ENCODE measurements around the gene IRGQ.
"Not testable (repeated sequence)": the region's sequence is repeated elsewhere in the genome, so short reads cannot be mapped to it uniquely, and the experiment has no call there.

IRGQ gene

DNA sequence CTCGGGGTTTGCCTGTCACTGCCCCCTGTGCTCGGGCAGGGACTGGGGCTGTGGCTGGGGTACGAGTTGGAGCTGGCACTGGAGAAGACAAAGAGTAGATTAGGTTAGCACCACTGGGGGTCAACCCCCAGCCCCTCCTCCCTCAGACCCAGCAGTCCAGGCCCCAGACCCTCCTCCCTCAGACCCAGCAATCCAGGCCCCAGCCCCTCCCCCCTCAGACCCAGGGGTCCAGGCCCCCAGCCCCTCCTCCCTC, 43.8 kb downstream of the IRGQ start:
- no peak for DNase-seq (ENCODE audit: low read depth)
- H3K4me3 ChIP-seq (ENCODE audit: low read depth, low read length): no peak overlapping the region
- TF ChIP-seq, protein P1, sequence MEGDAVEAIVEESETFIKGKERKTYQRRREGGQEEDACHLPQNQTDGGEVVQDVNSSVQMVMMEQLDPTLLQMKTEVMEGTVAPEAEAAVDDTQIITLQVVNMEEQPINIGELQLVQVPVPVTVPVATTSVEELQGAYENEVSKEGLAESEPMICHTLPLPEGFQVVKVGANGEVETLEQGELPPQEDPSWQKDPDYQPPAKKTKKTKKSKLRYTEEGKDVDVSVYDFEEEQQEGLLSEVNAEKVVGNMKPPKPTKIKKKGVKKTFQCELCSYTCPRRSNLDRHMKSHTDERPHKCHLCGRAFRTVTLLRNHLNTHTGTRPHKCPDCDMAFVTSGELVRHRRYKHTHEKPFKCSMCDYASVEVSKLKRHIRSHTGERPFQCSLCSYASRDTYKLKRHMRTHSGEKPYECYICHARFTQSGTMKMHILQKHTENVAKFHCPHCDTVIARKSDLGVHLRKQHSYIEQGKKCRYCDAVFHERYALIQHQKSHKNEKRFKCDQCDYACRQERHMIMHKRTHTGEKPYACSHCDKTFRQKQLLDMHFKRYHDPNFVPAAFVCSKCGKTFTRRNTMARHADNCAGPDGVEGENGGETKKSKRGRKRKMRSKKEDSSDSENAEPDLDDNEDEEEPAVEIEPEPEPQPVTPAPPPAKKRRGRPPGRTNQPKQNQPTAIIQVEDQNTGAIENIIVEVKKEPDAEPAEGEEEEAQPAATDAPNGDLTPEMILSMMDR (IDR thresholded peaks at IDR 0.05; ENCODE audit: insufficient read depth, low read depth, low read length, missing control alignments): no peak

DNA sequence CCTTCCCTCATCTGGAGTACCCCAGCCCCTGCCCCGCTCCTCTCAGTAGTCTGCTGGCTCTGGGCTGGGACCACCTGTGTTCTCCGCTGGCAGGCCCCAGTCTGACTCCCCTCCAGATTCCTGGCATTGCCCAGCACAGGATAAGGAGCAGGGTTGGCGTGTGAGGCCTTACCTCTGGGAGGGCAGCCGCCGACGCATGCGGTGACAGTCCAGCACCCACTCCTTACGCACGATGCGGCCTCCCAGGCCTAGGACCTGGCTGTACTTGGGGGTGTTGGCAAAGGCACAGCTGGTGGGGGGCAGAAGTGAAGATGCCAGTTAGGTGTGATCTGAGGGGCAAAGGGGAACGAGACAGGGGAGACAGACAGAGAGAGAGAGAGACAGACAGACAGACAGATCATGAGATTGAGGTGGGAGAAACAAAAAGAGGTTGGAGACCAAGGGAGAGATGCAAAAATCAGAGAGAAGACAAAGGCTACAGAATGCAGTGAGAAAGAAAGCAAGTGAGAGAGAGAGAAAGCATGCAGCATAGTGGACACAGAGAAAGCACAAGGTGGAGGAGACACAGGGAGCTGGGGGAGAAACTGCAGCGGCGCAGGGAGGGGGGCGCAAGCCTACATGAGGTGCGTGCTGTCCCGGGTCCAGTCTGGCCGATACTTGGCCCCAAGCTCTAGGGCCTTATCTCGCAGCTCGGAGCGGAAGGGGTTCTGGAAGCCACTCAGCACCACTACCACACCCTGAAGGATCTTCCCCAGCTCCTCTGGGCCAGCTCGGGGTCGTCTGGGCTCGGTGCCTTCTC, 44.3 kb downstream of the IRGQ start:
- no peak for DNase-seq (ENCODE audit: low read depth)
- H3K4me3 ChIP-seq (ENCODE audit: low read depth, low read length): no peak overlapping the region
- TF ChIP-seq, protein P1 (IDR thresholded peaks at IDR 0.05; ENCODE audit: insufficient read depth, low read depth, low read length, missing control alignments): no peak

DNA sequence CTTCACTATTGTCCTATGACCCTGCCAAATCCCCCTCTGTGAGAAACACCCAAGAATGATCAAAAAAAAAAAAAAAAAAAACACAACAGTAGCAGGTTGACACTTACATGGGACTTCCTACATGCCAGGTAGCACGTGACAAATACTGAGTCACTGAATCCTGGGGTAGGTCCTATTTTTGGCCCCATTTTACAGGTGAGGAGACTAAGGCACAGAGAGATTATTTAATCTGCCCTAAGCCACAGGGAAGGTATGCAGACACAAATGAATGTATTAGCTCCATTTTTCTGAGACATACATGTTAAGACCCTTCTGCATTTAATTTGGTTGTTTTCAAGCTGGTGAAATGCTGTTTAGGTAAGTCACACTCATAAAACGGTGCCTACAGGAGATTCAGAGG, 47.2 kb downstream of the IRGQ start:
- H3K4me3 ChIP-seq (ENCODE audit: low read depth, low read length): no peak overlapping the region
- DNase-seq (ENCODE audit: low read depth): no peak
- TF ChIP-seq, protein P1 (IDR thresholded peaks at IDR 0.05; ENCODE audit: insufficient read depth, low read depth, low read length, missing control alignments): no peak

DNA sequence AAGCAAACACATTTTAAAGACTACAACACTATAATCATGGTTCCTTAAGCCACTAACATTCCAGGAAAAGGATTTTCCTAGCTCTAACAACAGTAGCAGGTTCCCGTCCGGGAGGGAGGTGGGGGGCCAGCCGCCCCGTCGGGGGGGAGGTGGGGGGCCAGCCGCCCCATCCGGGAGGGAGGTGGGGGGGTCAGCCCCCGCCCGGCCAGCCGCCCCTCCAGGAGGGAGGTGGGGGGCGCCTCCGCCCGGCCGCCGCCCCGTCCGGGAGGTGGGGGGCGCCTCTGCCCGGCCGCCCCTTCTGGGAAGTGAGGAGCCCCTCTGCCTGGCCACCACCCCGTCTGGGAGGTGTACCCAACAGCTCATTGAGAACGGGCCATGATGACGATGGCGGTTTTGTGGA, 48.0 kb downstream of the IRGQ start:
- not testable (repeated sequence) for H3K4me3 ChIP-seq (ENCODE audit: low read depth, low read length); DNase-seq (ENCODE audit: low read depth)

DNA sequence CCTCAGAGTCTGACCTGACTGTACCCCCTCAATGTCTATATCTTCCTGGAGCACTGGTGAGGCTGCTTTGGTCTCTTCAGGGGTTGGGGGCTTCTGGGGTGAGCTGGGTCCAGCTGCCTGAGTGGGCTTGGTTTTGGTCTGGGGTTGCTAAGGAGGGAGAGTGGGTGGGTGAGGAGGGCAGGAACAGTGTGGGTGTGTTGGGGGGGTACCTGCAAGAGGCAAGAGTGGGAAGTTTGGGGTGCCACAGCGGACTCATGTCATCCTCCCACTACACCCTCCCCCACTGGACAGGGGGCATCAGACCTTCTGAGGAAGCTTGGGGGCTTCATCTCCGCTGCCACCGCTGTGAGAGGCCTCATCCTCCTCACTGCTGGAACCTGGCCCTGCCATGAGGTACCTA, 49.4 kb downstream of the IRGQ start:
- DNase-seq (ENCODE audit: low read depth): no peak
- H3K4me3 ChIP-seq (ENCODE audit: low read depth, low read length): no peak overlapping the region
- TF ChIP-seq, protein P1 (IDR thresholded peaks at IDR 0.05; ENCODE audit: insufficient read depth, low read depth, low read length, missing control alignments): no peak

DNA sequence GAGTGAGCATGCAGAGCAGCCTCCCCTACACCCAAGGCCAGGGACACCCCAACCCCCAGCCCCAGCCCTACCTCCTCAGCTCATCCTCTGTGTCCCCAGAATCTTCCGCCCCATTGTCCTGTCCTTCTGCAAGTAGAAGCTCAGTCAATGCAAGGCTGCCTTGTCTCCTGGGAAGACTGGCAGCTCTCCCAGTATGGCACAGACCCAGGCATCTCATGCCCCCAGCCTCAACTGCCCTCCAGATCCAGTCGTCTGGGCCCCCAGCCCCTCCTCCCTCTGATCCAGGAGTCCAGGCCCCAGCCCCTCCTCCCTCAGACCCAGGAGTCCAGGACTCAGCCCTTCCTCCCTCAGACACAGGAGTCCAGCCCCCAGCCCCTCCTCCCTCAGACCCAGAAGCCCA, 50.0 kb downstream of the IRGQ start:
- TF ChIP-seq, protein P1 (IDR thresholded peaks at IDR 0.05; ENCODE audit: insufficient read depth, low read depth, low read length, missing control alignments): no peak
- no peak for DNase-seq (ENCODE audit: low read depth)
- H3K4me3 ChIP-seq (ENCODE audit: low read depth, low read length): no peak overlapping the region

DNA sequence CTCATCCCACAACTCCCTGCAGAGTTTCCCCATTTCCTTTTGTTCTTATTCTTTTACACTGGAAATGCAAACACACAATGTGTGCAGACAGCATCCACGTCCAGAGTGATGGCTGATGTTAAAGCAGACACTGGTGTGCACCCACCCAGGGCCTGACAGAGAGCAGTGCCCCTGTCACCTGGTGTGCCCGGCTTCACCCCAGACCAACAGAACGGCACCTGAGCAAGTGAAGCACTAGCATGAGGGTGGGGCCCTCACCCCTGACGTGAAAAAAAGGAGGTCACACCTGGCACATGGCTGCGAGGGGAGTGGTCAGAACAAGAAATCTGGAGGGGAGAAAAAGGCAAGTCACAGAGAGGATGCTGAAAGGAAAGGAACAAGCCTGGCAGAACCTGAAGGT, 50.7 kb downstream of the IRGQ start:
- H3K4me3 ChIP-seq (ENCODE audit: low read depth, low read length): no peak overlapping the region
- TF ChIP-seq, protein P1 (IDR thresholded peaks at IDR 0.05; ENCODE audit: insufficient read depth, low read depth, low read length, missing control alignments): no peak
- no peak for DNase-seq (ENCODE audit: low read depth)

Data from GM12865 (cell line).